Liver (tissue), 3 donors: ENCODE measurements around the gene SEMA3B.

Experiments
- ATF3 ChIP-seq: IDR thresholded peaks from 2 replicates; pipeline ENCODE4 v1.6.1; 2016; ENCODE audit warnings: antibody characterized with exemption
- CTCF ChIP-seq: fragments of 150-350 bp; IDR thresholded peaks from 2 replicates; pipeline ENCODE4 v1.5.1; 2017; ENCODE audit warnings: improper control_type of control experiment, low read depth, low read length; ENCODE audit not compliant: missing input control
- EGR1 ChIP-seq, 2 donors: IDR thresholded peaks; 2 replicates each; pipeline ENCODE4 v1.6.1; 2016 to 2018; ENCODE audit warnings: antibody characterized with exemption in 2 of 2, low read depth in 2 of 2
- FOXA1 ChIP-seq: IDR thresholded peaks from 2 replicates; pipeline ENCODE4 v1.6.1; 2016; ENCODE audit warnings: antibody characterized with exemption
- FOXA2 ChIP-seq: IDR thresholded peaks from 2 replicates; pipeline ENCODE4 v1.6.1; 2016; ENCODE audit warnings: antibody characterized with exemption
- RAD21 ChIP-seq, 2 donors: IDR thresholded peaks; 2 replicates each; pipeline ENCODE4 v1.6.1; 2016; ENCODE audit warnings: antibody characterized with exemption in 2 of 2, mild to moderate bottlenecking in 2 of 2
- REST ChIP-seq: IDR thresholded peaks from 2 replicates; pipeline ENCODE4 v1.6.1; 2016; ENCODE audit warnings: antibody characterized with exemption, mild to moderate bottlenecking
- SP1 ChIP-seq: IDR thresholded peaks from 2 replicates; pipeline ENCODE4 v1.6.1; 2018; ENCODE audit warnings: antibody characterized with exemption, mild to moderate bottlenecking
- TAF1 ChIP-seq: conservative IDR thresholded peaks from 2 replicates; pipeline ENCODE4 v1.6.1; 2016; ENCODE audit warnings: antibody characterized with exemption, mild to moderate bottlenecking
- donor health status: healthy.
- donor health status: healthy.

GRCh38 chr3:50245831-50246516 is 23.0 kb upstream of the SEMA3B start:
- TF ChIP-seq CTCF (peak; percentile 93), EGR1 (IDR thresholded peaks at IDR 0.05; ENCODE audit: low read depth in 2 of 2) (no peak), TAF1 (no peak), FOXA1 (no peak), SP1 (no peak), REST (no peak), RAD21 (IDR thresholded peaks at IDR 0.05) (peak; percentile 80 to 88), ATF3 (no peak), FOXA2 (no peak)
